ENCODE measurements around the gene TIMM9. TPM values are rescaled to one million over a fixed set of nuclear protein-coding genes. Genes with fewer than 3 reads are reported as not detected.

Gene TIMM9
- polyA plus RNA-seq, 1 donor (not counting 4 experiments of a cell fraction or from before 2014, with no cell fraction given) = 29.6 TPM

DNA sequence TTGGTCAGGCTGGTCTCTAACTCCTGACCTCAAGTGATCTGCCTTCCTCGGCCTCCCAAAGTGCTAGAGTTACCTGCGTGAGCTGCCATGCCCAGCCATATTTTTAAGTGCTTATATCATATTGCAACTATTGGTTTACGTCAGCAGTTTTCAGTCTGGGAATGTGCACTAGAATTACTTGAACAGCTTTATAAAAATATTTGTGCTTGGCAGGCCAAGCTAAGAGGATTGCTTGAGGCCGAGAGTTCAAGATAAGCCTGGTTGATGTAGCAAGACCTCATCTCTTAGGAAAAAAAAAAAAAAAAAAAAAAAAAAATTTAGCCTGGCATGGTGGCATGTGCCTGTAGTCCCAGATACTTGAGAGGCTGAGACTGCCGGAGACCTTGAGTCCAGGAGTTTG, 17.3 kb upstream of the TIMM9 start:
- FAIRE-seq = no peak
- no peak for TF ChIP-seq EZH2 (IDR thresholded peaks at IDR 0.05; ENCODE audit: low read length)
- TF ChIP-seq, protein P1, sequence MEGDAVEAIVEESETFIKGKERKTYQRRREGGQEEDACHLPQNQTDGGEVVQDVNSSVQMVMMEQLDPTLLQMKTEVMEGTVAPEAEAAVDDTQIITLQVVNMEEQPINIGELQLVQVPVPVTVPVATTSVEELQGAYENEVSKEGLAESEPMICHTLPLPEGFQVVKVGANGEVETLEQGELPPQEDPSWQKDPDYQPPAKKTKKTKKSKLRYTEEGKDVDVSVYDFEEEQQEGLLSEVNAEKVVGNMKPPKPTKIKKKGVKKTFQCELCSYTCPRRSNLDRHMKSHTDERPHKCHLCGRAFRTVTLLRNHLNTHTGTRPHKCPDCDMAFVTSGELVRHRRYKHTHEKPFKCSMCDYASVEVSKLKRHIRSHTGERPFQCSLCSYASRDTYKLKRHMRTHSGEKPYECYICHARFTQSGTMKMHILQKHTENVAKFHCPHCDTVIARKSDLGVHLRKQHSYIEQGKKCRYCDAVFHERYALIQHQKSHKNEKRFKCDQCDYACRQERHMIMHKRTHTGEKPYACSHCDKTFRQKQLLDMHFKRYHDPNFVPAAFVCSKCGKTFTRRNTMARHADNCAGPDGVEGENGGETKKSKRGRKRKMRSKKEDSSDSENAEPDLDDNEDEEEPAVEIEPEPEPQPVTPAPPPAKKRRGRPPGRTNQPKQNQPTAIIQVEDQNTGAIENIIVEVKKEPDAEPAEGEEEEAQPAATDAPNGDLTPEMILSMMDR (optimal IDR thresholded peaks at IDR 0.05 in 1 of 3, IDR thresholded peaks at IDR 0.05 in 1 of 3, conservative IDR thresholded peaks at IDR 0.05 in 1 of 3; ENCODE audit: extremely low read depth in 1 of 3, insufficient read depth in 2 of 3, low read length in 3 of 3) = no peak

DNA sequence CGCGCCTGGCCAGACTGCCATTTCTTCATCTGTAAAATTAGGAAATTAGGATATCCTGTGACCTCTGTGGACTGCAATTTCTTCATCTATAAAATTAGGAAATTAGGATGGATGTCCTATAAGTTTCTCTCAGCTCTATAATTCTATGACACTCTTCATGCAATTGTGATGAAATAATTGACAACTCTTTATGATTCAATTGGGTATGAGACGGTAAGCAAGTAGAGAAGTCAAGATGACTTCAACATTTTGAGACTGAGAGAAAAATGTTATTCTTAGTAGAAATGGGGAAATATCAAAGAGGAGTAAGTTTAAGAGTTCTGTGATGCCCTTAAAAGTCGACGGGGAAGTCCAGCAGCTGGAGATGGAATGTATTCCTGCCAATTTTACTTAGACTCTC, 12.1 kb upstream of the TIMM9 start:
- Histone ChIP-seq H3K9me1 (ENCODE audit: control insufficient read depth, extremely low read depth, insufficient read depth, low read length) (no peaks in the 10 kb centered on the region), H3K9me3 (ENCODE audit: control insufficient read depth, low read depth, low read length) (no peaks in the 10 kb centered on the region), H3K27ac (ENCODE audit: control insufficient read depth, insufficient read depth, low read length) (no peak overlapping the region), H4K20me1 (ENCODE audit: control insufficient read depth, extremely low read depth, insufficient read depth, low read length) (no peaks in the 10 kb centered on the region), H3K4me1 (ENCODE audit: control insufficient read depth, extremely low read depth, insufficient read depth, low read length) (no peaks in the 10 kb centered on the region), H3K27me3 (ENCODE audit: control insufficient read depth, extremely low read depth, insufficient read depth, low read length) (no peaks in the 10 kb centered on the region), H3K9ac (ENCODE audit: control insufficient read depth, extremely low read depth, insufficient read depth, low read length) (no peak overlapping the region), H3K79me2 (ENCODE audit: control insufficient read depth, insufficient read depth, low read length) (no peaks in the 10 kb centered on the region), H3K4me3 (ENCODE audit: control insufficient read depth in 2 of 3, extremely low read depth in 1 of 3, insufficient read depth in 2 of 3, low read depth in 1 of 3, low read length in 3 of 3) (no peak overlapping the region), H2AFZ (ENCODE audit: control insufficient read depth, low read length) (no peak overlapping the region), H3K36me3 (ENCODE audit: control insufficient read depth in 2 of 2, extremely low read depth in 1 of 2, insufficient read depth in 2 of 2, low read length in 2 of 2) (peaks cover 0 to 5% of the 10 kb centered on the region in 2 experiments), H3K4me2 (ENCODE audit: control insufficient read depth, extremely low read depth, insufficient read depth, low read depth, low read length) (no peak overlapping the region)
- no peak for TF ChIP-seq EZH2 (IDR thresholded peaks at IDR 0.05; ENCODE audit: low read length)
- TF ChIP-seq, protein P1 (optimal IDR thresholded peaks at IDR 0.05 in 1 of 3, IDR thresholded peaks at IDR 0.05 in 1 of 3, conservative IDR thresholded peaks at IDR 0.05 in 1 of 3; ENCODE audit: extremely low read depth in 1 of 3, insufficient read depth in 2 of 3, low read length in 3 of 3) = no peak
- FAIRE-seq = no peak
- DNase-seq (ENCODE audit: low read depth, low spot score) = no peak
- dilution Hi-C loops (cut with MboI; ENCODE audit: extremely low pct_ligation_motif_present, low sequenced_read_pairs) = no loop called here

More for the DNA sequence above, 17.3 kb upstream of the TIMM9 start:
- no peak overlapping the region for H3K4me2 ChIP-seq (ENCODE audit: control insufficient read depth, extremely low read depth, insufficient read depth, low read depth, low read length)
- H3K9me3 ChIP-seq (ENCODE audit: control insufficient read depth, low read depth, low read length) = no peaks in the 10 kb centered on the region
- no peak overlapping the region for H3K27ac ChIP-seq (ENCODE audit: control insufficient read depth, insufficient read depth, low read length)
- no peaks in the 10 kb centered on the region for H3K79me2 ChIP-seq (ENCODE audit: control insufficient read depth, insufficient read depth, low read length)
- H2AFZ ChIP-seq (ENCODE audit: control insufficient read depth, low read length) = no peak overlapping the region
- peaks cover 0 to 2% of the 10 kb centered on the region in 2 experiments for H3K36me3 ChIP-seq (ENCODE audit: control insufficient read depth in 2 of 2, extremely low read depth in 1 of 2, insufficient read depth in 2 of 2, low read length in 2 of 2)
- DNase-seq (ENCODE audit: low read depth, low spot score) = no peak
- H4K20me1 ChIP-seq (ENCODE audit: control insufficient read depth, extremely low read depth, insufficient read depth, low read length) = no peaks in the 10 kb centered on the region
- no peak overlapping the region for H3K4me3 ChIP-seq (ENCODE audit: control insufficient read depth in 2 of 3, extremely low read depth in 1 of 3, insufficient read depth in 2 of 3, low read depth in 1 of 3, low read length in 3 of 3)
- H3K9ac ChIP-seq (ENCODE audit: control insufficient read depth, extremely low read depth, insufficient read depth, low read length) = no peak overlapping the region
- dilution Hi-C loops (cut with MboI; ENCODE audit: extremely low pct_ligation_motif_present, low sequenced_read_pairs) = no loop called here
- H3K4me1 ChIP-seq (ENCODE audit: control insufficient read depth, extremely low read depth, insufficient read depth, low read length) = no peaks in the 10 kb centered on the region
- no peaks in the 10 kb centered on the region for H3K27me3 ChIP-seq (ENCODE audit: control insufficient read depth, extremely low read depth, insufficient read depth, low read length)
- no peaks in the 10 kb centered on the region for H3K9me1 ChIP-seq (ENCODE audit: control insufficient read depth, extremely low read depth, insufficient read depth, low read length)
